ENCODE data around the gene CDC42BPB.

Gene CDC42BPB

DNA sequence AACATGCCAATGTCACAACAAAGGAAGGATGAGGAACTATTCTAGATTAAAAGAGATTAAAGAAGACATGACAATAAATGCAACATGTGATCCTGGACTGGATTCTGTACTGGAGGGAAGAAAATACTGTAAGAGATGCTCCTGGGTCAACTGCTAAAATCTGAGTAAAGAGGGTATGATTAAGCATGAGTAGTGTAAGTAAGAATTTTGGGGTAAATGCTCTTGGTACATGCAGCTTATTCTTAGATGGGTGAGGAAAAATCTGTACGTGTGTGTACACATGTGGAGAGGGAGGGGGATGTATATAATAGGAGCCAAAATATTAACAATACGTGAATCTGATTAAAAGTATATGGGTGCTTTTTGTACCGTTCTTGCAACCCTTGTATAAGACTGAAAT lies 66.0 kb downstream of the CDC42BPB start:
- DNase-seq (ENCODE audit: low spot score), result no peak

DNA sequence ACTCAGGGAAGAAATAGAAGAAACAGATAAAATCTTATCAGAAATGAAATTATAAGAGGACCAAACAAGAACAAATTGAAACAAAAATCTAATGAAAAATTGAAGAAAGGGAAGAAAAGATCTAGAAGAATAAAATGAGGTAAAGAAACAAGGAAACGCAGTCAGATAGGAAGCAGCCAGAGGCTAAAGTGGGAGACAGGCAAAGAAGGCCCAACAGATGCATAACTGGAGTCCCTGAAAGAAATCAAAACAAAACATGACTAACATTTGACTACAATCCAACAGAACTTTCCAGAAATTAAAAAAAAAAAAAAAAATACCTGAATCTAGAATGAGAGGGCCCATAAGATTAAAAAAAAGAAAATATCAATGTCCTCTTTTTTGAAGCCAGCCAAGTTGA lies 69.3 kb downstream of the CDC42BPB start:
- no peak for DNase-seq (ENCODE audit: low spot score)

DNA sequence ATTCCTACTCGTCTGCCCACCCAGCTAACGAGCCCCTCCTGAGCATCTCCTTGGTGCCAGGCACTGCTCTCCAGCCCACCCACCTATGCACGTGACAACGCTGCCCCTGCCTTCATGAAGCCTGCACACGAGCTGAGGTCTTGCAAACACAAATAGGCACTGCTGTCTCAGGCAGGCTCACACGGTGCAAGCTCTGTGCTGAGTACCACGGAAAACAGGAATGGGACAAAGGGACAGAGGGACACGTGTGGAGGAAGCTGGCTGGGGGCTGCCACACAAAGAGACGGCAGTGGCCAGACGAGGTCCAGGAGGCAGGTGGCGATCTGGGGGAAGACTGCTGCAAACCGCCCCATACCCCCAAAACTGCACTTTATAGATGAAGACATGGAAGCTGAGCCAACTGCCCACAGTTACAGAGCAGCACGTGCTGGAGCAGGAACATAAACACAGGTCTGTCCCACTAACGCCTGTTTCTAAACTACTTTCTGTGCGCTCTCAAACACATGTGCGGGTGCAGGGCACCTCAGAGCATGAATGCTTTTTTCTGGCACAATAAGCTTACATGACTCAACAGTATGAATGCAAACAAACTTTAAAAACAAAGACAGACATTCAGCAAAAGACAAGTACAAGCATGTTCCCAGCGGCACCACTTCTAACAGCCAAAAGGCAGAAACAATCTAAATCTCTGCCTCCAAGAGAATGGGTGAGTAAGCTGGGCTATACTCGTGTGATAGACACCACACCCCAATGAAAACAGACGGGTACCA lies 70.4 kb downstream of the CDC42BPB start:
- no peak for DNase-seq (ENCODE audit: low spot score)

DNA sequence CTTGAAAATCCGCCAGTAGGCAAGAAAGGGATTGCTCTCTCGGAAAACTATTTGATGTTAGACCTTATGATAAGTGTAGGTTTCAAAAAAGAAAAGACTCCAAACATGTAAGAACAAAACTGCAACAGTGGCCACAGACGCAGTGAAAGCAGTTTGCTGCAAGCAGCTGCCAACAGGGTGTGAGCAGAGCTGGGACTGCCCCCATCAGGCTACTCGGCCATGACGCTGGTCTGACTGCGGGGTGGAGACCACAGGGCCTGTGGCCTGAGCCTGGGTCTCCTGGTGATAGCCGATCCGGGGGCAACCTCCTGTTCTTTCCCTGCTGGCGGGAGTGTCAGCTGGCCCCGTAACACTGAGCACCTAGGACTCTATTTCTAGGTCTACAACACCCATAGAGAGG lies 71.7 kb downstream of the CDC42BPB start:
- DNase-seq (ENCODE audit: low spot score), result no peak

DNA sequence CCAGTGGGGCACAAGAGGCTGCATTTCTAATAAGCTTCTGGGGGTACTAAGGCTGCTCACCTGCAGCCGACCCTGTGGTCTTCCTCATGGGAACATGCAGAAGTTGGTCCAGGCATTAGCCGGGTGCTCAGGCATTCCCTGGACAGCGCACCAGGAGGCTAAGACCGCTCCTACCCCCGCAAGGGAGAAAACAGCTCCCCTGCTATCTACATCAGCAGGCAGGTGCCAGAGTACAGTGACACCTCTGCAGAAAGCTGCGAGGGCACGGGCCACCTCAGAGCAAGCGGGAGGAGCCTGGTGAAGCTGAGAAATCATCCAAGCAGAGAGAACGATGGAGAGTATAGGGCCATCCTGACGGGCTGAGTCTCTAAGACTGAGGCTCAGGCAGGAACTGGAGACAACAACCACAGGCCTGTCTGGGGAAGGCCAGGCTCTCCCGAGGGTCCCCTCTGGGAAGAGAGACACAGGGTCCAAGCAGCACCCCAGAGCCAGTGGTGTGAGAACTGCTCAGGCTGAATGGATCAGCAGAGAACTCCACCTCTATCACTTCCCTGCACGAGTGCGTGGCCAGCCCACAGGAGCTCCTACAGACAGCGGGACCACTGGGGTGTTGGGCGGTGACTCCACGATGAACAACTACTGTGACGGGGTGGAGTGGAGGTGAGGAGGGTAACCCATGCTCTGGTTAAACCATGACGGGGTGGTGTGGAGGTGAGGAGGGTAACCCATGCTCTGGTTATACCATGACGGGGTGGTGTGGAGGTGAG lies 72.8 kb downstream of the CDC42BPB start:
- no peak for DNase-seq (ENCODE audit: low spot score)

DNA sequence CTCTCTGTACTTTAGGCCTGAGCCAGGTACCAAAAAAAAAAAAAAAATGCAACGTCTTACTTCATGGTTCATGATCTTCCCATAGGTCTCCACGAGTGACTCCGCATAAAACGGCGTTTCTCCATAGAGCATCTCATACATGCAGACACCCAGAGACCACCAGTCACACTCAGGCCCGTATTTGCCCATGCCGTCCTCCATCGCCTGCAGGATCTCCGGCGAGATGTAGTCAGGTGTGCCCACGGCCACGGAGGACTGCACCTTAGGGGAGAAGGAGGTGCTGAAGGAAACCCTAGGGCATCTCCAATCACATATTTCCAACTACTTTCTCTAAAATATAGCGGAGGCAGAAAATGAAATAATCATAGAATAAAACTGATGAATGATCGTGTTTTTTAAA lies 73.9 kb downstream of the CDC42BPB start:
- DNase-seq (ENCODE audit: low spot score), result no peak

DNA sequence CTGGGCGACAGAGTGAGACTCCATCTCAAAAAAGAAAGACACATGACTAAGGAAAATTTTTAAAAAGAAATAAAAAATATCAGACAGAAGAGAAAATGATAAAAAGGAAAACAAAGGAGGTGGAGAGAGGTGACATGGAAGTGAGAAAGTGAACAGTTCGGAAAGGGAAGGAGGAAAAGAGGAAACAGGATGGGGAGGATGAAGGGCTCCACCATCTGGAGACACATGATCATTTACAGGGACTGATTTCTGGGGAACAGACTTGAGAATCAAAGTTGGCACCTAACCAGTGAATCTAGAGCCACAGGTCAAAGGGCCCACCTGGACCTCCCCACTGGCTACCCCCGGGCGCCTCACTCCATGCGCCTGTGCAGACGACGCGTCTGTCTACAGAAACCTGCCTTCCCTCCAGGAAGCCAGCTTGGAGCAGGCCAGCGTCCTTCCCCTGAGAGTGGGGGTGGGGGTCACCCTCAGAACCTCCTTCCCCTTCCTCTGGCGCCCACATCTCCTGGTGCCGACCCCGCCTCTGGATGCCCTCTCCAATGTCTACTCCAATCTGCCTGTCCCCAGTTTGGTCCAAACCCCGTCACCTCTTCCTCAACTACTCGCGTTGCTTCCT lies 74.4 kb downstream of the CDC42BPB start:
- DNase-seq (ENCODE audit: low spot score), result peak; percentile 35

DNA sequence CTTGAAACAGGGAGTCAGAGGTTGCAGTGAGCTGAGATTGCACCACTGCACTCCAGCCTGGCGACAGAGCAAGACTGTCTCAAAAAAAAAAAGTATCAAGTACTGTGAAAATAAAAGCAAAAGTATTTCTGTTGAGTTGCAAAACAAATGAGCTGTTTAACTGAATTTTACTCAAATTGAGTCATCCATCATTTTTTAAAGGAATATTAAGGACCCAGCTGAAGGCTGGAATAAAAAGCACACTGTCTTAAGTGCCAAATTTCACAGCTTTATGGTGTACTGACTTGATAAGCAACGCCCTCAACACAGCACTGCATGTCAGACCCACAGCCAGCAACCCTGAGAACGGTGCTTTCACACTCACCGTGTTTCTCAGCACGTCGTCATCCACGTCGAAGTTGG lies 76.9 kb downstream of the CDC42BPB start:
- no peak for DNase-seq (ENCODE audit: low spot score)

DNA sequence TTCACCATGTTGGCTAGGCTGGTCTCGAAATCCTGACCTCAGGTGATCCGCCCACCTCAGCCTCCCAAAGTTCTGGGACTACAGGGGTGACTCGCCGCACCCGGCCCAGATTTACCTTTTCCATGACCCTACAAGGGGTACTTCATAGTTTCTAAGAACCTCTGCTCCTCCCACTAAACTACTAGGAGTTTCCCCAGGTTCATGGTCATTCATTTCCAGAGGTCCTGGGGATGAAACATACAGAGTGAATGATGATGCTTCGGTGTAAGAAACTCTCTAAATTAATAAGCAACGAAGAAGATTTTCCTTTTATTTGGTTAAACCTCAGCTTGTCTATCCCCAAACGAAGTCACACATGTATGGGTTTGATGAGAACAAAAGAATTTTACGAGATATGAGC lies 77.9 kb downstream of the CDC42BPB start:
- DNase-seq (ENCODE audit: low spot score), result no peak

DNA sequence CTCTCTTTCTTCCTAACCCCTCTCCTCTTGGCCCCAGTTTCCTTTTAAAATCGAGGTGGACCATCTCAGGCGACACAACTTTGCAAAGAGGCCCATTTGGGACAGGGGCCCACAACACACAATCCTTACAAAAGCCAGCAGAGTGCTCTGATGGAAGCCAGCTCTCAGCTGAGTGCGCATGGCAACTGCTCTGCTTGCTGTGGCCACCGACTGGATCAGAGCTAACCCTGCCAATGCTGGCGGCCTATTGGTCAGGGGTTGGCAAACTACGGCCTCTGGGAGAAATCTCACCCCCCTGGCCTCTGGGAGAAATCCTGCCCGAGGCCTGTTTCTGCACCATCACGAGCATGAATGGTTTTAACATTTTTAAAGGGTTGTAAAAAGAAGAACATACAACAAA lies 79.9 kb downstream of the CDC42BPB start:
- no peak for DNase-seq (ENCODE audit: low spot score)

DNA sequence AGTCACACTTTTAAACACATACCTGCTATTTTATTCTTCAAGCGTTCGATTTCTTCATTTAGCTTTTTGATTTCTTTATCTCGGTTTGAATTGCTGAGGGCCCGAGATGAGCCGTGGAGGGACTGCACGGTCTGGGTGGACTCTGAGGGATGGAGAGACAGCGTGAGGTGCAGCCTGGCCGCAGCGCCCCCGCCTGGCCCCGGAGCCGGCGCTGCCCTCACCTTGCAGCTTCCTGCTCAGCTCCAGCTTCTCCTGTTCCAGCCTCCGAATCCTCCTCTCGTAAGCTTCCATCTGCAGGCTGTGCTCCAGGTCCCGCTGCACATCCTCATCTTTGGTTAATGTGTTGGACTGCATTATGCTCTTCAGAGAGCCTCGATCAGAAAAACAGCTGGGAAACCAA lies 81.7 kb downstream of the CDC42BPB start:
- no peak for DNase-seq (ENCODE audit: low spot score)

DNA sequence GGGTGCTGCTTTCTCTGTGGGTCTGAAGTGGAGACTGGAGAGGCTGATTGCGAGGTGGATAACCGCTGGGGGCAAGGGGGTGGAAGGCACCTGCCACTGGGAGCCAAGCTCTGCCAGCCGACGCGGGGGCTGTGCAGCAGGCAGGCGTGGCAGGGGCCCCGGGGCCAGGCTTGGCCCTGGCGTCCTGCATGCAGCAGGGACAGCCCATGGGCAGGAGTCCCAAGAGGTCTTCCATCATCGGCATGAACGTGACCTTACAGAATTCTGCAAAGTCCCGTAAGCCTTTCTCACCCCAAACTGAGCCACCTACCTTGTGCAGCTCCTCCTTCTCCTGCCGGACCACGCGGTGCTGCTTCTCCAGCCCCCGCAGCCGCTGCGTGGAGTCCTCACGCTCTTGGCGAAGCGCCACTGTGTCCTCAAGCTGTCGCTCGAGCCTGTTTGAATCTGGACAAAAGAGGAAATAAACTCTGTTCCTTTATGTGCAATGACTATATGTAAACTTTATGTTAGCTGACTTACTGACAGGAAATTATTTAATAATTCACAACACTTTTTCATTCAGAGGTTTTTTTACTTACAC lies 83.6 kb downstream of the CDC42BPB start:
- peak; percentile 47 for DNase-seq (ENCODE audit: low spot score)

DNA sequence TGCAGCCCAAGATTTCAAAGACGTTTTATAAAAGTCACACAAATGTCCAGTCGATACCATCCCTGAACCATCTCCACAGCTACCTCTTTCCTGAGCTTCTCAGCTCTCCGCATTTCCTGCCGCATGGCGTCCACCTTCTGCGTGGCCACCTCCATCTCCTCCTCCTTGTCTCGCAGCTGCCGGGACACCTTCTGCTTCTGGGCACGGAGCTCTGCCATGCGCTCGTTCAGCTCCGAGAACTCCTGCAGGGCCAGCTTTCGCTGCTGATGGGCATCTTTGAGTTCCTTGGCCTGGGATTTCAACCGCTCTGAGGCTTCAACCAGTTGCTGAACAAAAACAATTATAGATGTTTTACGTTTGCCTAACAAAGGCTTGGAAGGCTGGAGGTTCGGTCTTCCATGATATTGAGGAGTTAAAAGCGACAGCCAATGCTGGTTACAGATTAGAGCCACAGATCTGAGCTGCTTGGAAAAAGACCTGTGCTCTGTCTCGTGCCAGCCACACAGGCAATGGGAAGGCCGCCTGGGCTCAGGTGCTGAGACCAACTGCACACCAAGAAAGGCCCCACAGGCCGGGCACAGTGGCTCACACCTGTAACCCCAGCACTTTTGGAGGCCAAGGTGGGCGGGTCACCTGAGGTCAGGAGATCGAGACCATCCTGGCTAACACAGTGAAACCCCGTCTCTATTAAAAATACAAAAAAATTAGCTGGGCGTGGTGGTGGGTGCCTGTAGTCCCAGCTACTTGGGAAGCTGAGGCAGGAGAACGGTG lies 85.3 kb downstream of the CDC42BPB start:
- DNase-seq (ENCODE audit: low spot score), result peak; percentile 62

DNA sequence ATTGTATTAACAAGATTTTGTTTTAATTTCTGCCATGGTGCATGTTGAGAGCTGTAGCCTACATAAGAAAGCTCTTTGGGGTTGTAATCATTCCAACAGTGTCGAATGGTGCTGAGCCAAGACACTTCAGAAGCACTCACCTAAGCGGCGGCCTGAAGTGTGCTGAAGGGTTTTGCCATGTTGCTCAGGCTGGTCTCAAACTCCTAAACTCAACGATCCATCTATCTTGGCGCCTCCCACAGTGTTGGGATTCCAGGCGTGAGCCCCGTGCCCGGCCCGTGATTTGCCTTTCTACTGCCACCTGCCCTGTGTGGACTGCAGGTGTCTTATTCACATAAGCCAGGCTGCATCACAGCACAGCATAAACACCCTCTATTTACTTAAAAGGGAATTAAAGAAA lies 86.0 kb downstream of the CDC42BPB start:
- peak; percentile 21 for DNase-seq (ENCODE audit: low spot score)

DNA sequence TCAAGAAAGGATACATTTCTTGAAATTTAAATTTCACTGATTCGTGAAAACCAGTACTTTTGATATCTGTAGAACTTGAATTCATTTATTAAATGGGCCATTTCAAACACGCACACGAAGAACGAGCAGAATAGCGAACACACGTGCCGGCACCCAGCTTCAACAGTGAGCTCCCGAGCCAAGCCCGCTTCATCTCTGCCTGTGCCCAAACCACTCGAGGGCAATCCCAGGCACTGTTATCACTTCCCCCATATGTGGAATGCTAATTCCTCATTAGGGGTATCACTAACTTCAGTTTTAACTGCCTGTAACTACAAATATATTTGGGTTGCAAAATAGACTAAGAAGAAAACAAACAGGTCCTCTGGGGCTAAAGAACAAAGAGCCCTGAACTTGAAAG lies 86.9 kb downstream of the CDC42BPB start:
- DNase-seq (ENCODE audit: low spot score), result no peak

DNA sequence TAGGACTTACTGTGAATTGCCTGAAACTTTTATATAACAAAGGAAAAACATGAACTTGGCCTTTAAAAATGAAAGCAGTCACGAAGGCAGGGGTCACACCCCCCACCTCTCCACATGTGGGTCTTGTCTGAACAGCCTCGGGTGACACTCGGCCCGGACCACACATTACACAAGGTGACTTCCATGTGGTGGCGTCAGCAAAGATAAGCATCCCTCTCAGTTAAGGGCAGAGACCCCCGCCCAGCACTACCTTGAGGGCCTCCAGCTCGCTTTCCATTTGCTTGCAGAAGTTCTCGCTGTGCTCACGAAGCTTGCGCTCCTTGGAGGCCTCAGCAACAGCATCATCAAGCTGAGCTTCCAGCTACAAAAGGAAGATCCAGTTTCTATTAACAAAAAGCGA lies 87.4 kb downstream of the CDC42BPB start:
- DNase-seq (ENCODE audit: low spot score), result no peak

DNA sequence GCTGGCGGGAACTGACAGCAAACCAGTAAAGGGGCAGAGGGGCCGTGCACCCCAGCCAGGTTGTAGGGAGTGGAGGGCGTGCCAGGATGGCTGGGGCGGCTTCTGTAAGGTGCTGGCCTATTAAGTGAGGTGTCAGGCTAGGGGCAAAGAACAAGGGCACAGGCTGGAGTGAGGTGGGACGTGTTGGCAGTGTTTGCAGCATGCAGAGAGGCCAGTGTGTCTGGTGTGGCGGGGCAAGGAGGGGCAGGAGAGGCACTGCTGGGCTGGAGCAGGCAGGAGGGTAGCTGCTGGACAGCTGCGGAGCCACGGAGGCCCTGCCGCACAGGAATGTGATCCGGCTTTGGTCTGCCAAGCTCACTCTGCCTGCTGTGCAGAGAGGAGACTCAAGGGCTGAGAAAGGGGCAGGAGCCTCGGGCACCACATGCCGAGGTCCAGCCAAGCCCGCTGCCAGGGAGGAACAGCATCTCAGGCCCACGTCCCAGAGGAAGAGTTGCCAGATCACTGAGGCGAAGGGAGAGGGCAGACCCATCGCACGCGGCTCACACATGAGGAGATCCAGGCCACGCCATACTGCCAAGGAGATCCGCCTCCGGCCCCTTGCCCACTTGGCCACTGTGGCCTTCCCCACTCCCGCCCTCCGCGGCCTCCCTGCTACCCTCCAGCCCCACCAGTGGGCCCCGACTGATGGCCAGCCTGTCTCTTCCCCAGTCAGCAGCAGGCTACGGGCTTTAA lies 88.1 kb downstream of the CDC42BPB start:
- DNase-seq (ENCODE audit: low spot score), result peak; percentile 59

DNA sequence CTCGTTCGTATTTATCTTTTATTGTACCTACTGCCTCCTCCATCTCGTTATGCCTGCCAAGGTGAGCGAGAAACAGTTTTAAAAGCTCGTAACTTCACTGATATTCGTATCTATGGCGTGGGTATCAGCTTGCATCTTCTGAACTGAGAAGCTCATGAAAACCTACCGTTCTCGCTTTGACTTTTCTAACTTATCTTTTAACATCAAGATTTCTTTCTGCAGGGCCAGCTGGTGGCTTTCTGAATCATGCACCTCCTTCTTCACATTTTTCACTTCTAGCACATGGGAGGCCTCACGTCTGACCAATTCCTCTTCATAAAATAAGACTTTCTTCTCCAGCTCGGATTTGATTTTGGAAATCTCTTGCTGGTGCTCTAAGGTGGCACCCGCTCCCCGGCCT lies 89.0 kb downstream of the CDC42BPB start:
- no peak for DNase-seq (ENCODE audit: low spot score)

DNA sequence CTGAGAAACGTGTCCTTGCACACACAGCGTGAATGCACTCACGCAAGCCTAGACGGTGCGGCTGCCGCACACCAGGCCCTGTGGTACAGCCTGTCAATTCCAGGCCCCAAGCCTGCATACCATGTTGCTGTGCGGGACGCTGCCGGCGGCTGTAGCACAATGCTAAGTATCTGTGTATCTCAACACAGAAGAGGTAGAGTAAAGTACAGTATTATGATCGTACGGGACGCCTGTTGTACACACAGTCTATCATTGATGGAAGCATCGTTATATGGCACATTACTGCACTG lies 89.9 kb downstream of the CDC42BPB start:
- DNase-seq (ENCODE audit: low spot score), result no peak

DNA sequence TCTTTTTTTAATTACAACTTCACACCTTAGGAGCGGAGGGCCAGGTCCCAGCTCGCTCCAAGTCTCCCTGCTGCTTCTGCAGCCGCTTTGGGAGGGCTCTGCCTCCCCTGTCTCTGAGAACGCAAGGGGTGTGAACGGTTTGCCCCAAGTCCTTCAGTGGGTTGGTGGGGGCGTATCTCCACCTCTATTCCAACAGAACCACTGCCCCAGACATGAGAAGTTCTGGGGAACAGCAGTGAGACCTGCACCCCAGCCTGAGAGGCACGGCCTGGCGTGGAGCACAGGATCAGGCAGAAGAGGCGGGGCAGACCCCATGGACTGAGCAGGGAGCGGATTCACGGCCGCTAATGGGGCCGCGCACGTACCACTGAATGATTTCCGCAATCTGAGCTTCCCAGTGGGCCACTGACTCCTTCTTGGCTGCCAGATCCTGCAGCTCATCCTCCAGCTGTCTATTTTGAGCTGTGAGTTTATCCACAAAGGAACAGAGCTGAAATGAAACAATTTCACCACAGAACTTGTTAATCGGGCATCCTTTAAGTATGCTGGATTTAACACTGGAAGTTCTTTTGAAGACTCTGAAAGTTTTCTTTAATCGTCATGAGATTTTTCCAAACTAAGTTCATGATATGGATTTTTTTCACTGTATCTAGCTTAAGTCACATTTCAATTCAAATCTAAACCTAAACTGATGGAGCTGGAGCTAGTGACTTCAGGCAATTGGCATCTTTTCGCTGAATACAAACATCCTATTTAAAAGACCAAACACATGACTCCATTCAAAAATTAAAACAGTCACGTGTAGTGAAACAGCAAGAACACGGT lies 90.5 kb downstream of the CDC42BPB start:
- DNase-seq (ENCODE audit: low spot score), result no peak

Measured in cerebellar cortex (tissue), 1 donor.